ENCODE results near the gene CNN3.

Gene CNN3

GRCh38 chr1:94935476-94935875, 8.6 kb upstream of the CNN3 start:
- H3K4me1 Mint-ChIP-seq = no peaks in the 10 kb centered on the region
- DNase-seq (ENCODE audit: low spot score in 2 of 2) = no peak
- H3K27ac Mint-ChIP-seq = no peak overlapping the region
- no peak overlapping the region for H3K4me3 Mint-ChIP-seq
- no peak for ATAC-seq
- no peaks in the 10 kb centered on the region for H3K9me3 Mint-ChIP-seq
- H3K36me3 Mint-ChIP-seq = no peaks in the 10 kb centered on the region

GRCh38 chr1:94935034-94935433, 8.1 kb upstream of the CNN3 start:
- H3K36me3 Mint-ChIP-seq = no peaks in the 10 kb centered on the region
- DNase-seq (ENCODE audit: low spot score in 2 of 2) = no peak
- no peaks in the 10 kb centered on the region for H3K9me3 Mint-ChIP-seq
- ATAC-seq = no peak
- no peak overlapping the region for H3K4me3 Mint-ChIP-seq
- no peak overlapping the region for H3K27ac Mint-ChIP-seq
- no peaks in the 10 kb centered on the region for H3K4me1 Mint-ChIP-seq

- no peaks in the 10 kb centered on the region for H3K36me3 Mint-ChIP-seq
- no peaks in the 10 kb centered on the region for H3K9me3 Mint-ChIP-seq
- DNase-seq (ENCODE audit: low spot score in 2 of 2) (no peak), ATAC-seq (no peak)
- H3K4me3 Mint-ChIP-seq = no peak overlapping the region
- no peaks in the 10 kb centered on the region for H3K4me1 Mint-ChIP-seq
- H3K27ac Mint-ChIP-seq = no peak overlapping the region
Measured at GRCh38 chr1:94934551-94934950, 7.6 kb upstream of the CNN3 start.

- DNase-seq (ENCODE audit: low spot score in 2 of 2) (no peak), ATAC-seq (no peak)
- no peaks in the 10 kb centered on the region for H3K9me3 Mint-ChIP-seq
- H3K4me1 Mint-ChIP-seq = peaks cover 7% of the 10 kb centered on the region
- H3K4me3 Mint-ChIP-seq = no peak overlapping the region
- H3K27ac Mint-ChIP-seq = no peak overlapping the region
- no peaks in the 10 kb centered on the region for H3K36me3 Mint-ChIP-seq
Measured at GRCh38 chr1:94931254-94931841, 4.4 kb upstream of the CNN3 start.

GRCh38 chr1:94929351-94930217, 2.7 kb upstream of the CNN3 start:
- Mint-ChIP-seq H3K27ac (no peak overlapping the region), H3K36me3 (no peaks in the 10 kb centered on the region), H3K4me3 (no peak overlapping the region), H3K9me3 (no peaks in the 10 kb centered on the region), H3K4me1 (peaks cover 16% of the 10 kb centered on the region)
- DNase-seq (ENCODE audit: low spot score in 2 of 2) (no peak), ATAC-seq (no peak)

GRCh38 chr1:94928293-94928939, 1.5 kb upstream of the CNN3 start:
- no peak for DNase-seq (ENCODE audit: low spot score in 2 of 2)
- ATAC-seq = no peak
- Mint-ChIP-seq H3K36me3 (no peaks in the 10 kb centered on the region), H3K4me1 (peaks cover 21% of the 10 kb centered on the region), H3K9me3 (no peaks in the 10 kb centered on the region), H3K4me3 (no peak overlapping the region), H3K27ac (no peak overlapping the region)

- Mint-ChIP-seq H3K9me3 (no peaks in the 10 kb centered on the region), H3K27ac (peak overlapping the region; percentile 63), H3K4me3 (peak overlapping the region; percentile 68), H3K4me1 (peaks cover 21% of the 10 kb centered on the region), H3K36me3 (no peaks in the 10 kb centered on the region)
- ATAC-seq = no peak
- DNase-seq (ENCODE audit: low spot score in 2 of 2) = no peak
Measured at GRCh38 chr1:94927405-94928175, 680 bp upstream of the CNN3 start.

GRCh38 chr1:94926126-94926914, 590 bp downstream of the CNN3 start:
- Mint-ChIP-seq H3K36me3 (no peaks in the 10 kb centered on the region), H3K4me1 (peaks cover 21% of the 10 kb centered on the region), H3K27ac (no peak overlapping the region), H3K4me3 (peak overlapping the region; percentile 65), H3K9me3 (no peaks in the 10 kb centered on the region)
- peak; percentile 8 to 52 for DNase-seq (ENCODE audit: low spot score in 2 of 2)
- peak; percentile 52 for ATAC-seq

- Mint-ChIP-seq H3K4me3 (peak overlapping the region; percentile 65), H3K27ac (no peak overlapping the region), H3K4me1 (peaks cover 21% of the 10 kb centered on the region), H3K36me3 (no peaks in the 10 kb centered on the region), H3K9me3 (no peaks in the 10 kb centered on the region)
- ATAC-seq = no peak
- no peak for DNase-seq (ENCODE audit: low spot score in 2 of 2)
Measured at GRCh38 chr1:94925561-94926125, 1.3 kb downstream of the CNN3 start.

GRCh38 chr1:94925004-94925403, 1.9 kb downstream of the CNN3 start:
- DNase-seq (ENCODE audit: low spot score in 2 of 2) (no peak), ATAC-seq (no peak)
- Mint-ChIP-seq H3K4me3 (no peak overlapping the region), H3K4me1 (peaks cover 21% of the 10 kb centered on the region), H3K36me3 (no peaks in the 10 kb centered on the region), H3K9me3 (no peaks in the 10 kb centered on the region), H3K27ac (no peak overlapping the region)

GRCh38 chr1:94922761-94923331, 4.1 kb downstream of the CNN3 start:
- Mint-ChIP-seq H3K4me1 (peaks cover 20% of the 10 kb centered on the region), H3K9me3 (no peaks in the 10 kb centered on the region), H3K4me3 (no peak overlapping the region), H3K36me3 (no peaks in the 10 kb centered on the region), H3K27ac (no peak overlapping the region)
- DNase-seq (ENCODE audit: low spot score in 2 of 2) (no peak), ATAC-seq (no peak)

- DNase-seq (ENCODE audit: low spot score in 2 of 2) (no peak), ATAC-seq (no peak)
- Mint-ChIP-seq H3K9me3 (no peaks in the 10 kb centered on the region), H3K4me3 (no peak overlapping the region), H3K27ac (no peak overlapping the region), H3K36me3 (no peaks in the 10 kb centered on the region), H3K4me1 (peaks cover 14% of the 10 kb centered on the region)
Measured at GRCh38 chr1:94921977-94922376, 4.9 kb downstream of the CNN3 start.

- Mint-ChIP-seq H3K4me1 (peaks cover 6% of the 10 kb centered on the region), H3K4me3 (no peak overlapping the region), H3K36me3 (no peaks in the 10 kb centered on the region), H3K9me3 (no peaks in the 10 kb centered on the region), H3K27ac (no peak overlapping the region)
- ATAC-seq (no peak), DNase-seq (ENCODE audit: low spot score in 2 of 2) (no peak)
Measured at GRCh38 chr1:94920061-94920460, 6.8 kb downstream of the CNN3 start.
